ENCODE measurements around the gene ISY1.
"Not testable (repeated sequence)": the region's sequence is repeated elsewhere in the genome, so short reads cannot be mapped to it uniquely, and the experiment has no call there.

ISY1 gene

DNA sequence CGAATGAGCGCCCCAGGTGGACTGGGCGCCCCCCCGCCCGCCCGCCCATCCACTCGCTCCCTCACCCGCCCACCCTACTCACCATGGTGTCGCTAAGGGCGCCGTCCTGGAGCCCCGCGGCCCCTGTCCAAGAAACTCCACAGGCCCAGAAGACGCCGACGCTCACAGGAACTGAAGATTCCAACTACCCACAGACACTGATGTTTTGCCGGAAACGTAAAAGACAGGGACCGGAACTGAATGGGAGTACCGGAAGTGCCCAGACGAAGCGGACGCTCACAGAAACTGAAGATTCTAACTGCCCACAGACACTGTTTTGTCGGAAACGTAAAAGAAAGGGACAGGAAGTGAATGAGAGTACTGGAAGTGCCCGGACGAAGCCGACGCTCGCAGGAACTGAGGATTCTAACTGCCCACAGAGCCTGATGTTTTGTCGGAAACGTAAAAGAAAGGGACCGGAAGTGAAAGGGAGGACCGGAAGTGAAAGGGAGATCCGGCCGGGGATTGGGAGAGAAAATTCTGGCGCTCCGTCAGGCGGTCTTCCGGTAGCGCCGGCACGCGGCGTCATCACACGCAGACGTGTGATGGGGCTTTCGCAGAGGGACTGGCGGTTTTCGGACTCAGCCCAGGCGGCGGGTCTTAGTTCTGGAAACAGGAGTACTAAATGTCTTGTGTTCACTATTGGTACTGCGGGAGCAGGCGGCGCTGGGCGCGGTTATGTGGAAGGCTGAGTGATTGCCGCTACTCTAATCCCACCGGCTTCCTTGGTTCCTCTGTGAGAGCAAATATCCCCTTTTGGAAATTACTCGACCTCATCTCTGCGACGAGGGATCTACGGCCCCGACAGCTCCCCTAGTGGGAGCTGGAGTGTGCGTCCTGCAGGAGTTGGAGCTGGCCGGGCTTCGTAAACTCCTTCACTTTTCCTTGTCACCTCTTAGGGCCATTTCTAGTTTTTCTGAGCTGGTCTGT, at the start of gene ISY1:
TSS of gene ISY1 (minus strand) at position 173 of the 969 bp plus-strand sequence. CDS start at position 85, 88 bp downstream.
- no peak for TF ChIP-seq ZNF274 (IDR thresholded peaks at IDR 0.05; ENCODE audit: low read depth, low read length)

DNA sequence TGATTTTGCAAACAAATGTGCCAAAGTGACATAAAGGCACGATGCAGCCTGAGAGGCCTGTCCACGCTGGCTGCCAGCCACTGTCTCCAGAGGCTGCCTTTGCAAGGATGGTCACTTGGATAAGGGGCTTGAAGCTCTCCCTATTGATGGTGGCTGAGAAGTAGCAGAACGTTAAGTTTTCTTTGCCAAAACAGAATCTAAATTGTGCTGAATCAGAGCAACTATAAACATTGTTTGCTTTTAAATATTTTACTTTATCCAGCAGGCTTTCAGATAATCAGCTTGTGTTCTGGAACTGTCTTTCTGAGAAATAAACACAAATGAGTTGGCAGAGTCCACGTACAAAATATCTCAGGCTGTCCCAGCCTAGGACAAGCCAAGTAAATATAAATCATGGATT, 46.6 kb upstream of the ISY1 start:
- no peak overlapping the region for H3K4me3 ChIP-seq (ENCODE audit: low read length)
- TF ChIP-seq ZNF274 (IDR thresholded peaks at IDR 0.05; ENCODE audit: low read depth, low read length), result no peak

More for the DNA sequence above, at the start of gene ISY1:
- peak within 1 kb of the TSS; percentile 99 for H3K4me3 ChIP-seq (ENCODE audit: low read length)

DNA sequence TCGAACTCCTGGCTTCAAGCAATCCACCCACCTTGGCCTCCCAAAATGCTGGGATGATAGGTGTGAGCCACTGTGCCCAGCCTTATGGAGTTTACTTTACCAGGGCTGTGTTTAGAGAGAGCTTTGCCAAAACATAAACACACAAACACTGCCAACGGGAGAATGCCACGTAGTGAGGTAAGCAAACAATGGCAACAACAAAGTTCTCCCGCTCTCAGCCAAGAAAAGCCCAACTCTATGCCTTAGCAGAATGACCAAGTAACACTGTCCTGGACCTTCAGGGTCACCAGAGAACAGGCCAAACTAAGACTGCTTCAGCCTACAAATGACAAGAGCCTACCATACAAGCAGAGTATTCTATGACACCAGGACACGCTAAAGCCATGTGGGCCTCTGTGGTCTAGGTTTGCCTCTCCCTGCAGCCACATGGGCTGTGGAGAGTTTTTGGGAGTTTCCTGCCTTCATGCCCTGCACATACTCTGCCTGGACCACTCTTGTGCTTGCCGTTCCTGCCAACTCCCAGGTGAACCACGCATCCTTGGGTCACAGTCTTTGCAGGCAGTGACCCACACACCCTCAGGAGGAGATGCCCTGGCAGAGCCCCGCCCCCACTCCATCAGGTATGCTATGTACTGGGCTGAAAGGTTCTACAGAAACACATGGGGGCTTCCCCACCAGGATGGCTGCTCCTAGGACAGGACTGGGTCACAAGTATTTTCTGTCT, 44.4 kb upstream of the ISY1 start:
- H3K4me3 ChIP-seq (ENCODE audit: low read length), result no peak overlapping the region
- TF ChIP-seq ZNF274 (IDR thresholded peaks at IDR 0.05; ENCODE audit: low read depth, low read length), result no peak

DNA sequence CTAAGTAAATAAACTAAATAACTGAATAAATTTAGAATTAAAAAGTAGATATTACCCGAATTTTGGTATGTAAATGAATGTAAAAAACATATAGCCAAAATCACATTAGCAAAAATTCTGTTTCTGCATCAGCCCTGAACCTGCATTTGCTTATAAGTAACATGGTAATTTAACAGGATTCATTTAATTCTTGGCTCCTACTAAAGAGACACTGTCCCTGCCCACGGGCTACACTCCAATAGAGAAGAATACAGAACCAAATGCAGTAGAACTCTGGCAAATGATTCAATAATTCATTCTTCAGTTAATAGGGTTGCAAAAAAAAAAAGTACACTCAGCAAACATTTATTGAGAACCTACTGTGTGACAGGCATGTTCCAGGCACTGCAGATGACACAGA, 43.6 kb upstream of the ISY1 start:
- TF ChIP-seq ZNF274 (IDR thresholded peaks at IDR 0.05; ENCODE audit: low read depth, low read length), result no peak
- no peak overlapping the region for H3K4me3 ChIP-seq (ENCODE audit: low read length)

DNA sequence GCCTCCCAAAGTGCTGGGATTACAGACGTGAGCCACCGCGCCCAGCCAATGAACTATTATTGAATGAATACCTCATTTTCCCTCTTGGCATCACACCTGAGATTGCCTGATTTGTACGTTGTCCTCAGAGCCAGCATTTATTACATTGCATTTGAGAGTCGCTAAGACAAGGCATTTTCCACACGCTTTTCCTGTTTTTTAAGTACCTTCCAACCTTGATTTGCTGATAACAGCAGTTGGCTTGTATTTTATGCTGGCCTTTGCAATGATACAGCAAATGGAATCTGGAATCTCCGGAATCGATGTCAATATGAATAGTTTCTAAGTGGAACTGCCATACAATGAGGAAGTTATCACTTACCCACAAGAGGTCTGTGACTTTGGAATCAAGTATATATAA, 38.5 kb upstream of the ISY1 start:
- no peak for TF ChIP-seq ZNF274 (IDR thresholded peaks at IDR 0.05; ENCODE audit: low read depth, low read length)
- H3K4me3 ChIP-seq (ENCODE audit: low read length), result no peak overlapping the region

DNA sequence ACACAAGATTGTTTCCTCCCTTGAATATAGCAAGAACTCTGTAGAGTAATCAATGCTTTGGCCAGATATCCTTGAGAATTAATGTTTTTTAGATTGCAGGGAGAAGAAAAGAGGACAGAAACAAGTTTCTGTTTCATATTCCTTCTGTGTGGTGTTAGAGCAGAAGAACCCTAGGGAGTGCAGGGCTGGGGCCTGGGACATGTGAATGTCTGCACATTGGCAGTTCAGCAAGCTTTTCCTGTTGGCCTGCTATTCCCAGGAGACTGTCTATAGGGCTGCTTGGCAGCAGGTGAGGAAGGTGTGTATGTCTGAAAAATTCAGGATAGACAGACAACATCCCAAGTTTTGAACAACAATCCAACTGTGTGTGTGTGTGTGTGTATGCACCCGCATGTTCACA, 36.5 kb upstream of the ISY1 start:
- no peak overlapping the region for H3K4me3 ChIP-seq (ENCODE audit: low read length)
- no peak for TF ChIP-seq ZNF274 (IDR thresholded peaks at IDR 0.05; ENCODE audit: low read depth, low read length)

DNA sequence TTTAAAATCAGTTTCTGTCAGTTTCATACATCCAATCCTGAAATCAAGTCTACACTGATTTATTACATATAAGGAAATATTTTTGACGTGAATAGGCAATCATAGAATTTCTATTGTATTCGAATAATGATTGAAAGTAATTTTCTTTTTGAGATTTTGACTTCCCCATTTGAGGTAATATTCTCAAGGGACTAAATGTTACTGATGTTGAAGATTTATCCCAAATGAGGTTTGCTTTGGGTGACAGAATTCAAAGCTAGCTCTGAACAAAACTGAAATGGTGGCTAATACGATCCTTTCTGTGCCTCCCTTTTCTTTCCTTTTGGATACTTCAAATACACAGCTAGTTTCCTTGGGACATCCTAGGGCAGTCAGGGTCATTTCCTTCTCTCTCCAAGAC, 35.7 kb upstream of the ISY1 start:
- H3K4me3 ChIP-seq (ENCODE audit: low read length), result no peak overlapping the region
- no peak for TF ChIP-seq ZNF274 (IDR thresholded peaks at IDR 0.05; ENCODE audit: low read depth, low read length)

DNA sequence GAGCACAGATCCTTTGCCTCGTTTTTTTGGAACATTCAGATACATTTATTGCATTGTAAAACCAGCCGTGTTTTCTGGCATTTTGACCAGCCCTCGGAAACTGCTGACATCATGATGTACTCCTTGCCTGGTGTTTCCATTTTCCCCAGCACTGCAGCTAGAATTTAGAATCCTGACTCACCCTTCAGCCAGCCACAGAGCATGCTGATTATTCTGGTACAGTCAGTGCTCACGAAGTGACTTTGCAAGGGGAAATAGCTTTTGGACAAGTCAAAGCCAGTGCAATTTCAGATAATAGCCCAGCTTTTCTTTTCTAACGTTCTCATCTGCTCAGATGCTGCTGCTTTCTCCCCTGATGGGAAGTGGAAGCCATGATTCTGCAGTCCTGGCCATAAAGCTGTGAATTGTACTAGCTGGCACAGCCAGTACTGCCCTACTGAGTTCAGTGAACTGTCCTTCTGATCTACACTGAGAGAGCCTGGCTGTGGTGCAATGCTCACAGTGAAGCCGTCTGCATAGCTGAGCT, 34.9 kb upstream of the ISY1 start:
- no peak for TF ChIP-seq ZNF274 (IDR thresholded peaks at IDR 0.05; ENCODE audit: low read depth, low read length)
- no peak overlapping the region for H3K4me3 ChIP-seq (ENCODE audit: low read length)

DNA sequence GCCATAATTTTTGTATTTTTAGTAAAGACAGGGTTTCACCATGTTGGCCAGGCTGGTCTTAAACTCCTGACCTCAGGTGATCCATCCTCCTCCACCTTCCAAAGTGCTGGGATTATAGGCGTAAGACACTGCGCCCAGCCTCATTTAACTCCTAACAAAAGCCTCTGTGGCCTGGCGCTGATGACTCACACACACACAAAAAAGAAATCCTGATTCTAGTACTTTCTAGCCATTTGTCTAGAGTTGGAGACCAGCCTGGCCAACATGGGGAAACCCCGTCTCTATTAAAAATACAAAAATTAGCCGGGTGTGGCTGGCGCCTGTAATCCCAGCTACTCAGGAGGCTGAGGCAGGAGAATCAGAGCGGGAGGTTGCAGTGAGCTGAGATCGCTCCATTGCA, 28.9 kb upstream of the ISY1 start:
- not testable (repeated sequence) for H3K4me3 ChIP-seq (ENCODE audit: low read length)

DNA sequence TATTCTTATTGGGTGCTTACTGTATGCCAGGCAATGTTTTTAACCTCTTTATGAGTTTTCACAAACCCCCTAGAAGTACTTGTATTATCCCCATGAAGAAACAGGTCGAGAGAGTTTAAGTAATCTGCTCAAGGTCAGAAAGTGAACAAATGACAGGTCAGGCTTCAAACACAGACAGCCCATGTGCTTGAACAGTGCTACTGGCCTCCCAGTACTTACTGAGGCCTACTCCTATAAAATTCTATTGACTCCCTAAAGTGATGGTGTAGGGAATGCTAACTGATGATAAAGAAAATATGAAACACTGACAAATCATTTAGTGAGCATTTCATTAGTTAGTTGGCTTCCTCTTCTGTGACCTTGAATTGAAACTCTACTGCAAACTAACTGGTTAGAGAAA, 27.0 kb upstream of the ISY1 start:
- no peak overlapping the region for H3K4me3 ChIP-seq (ENCODE audit: low read length)
- no peak for TF ChIP-seq ZNF274 (IDR thresholded peaks at IDR 0.05; ENCODE audit: low read depth, low read length)

DNA sequence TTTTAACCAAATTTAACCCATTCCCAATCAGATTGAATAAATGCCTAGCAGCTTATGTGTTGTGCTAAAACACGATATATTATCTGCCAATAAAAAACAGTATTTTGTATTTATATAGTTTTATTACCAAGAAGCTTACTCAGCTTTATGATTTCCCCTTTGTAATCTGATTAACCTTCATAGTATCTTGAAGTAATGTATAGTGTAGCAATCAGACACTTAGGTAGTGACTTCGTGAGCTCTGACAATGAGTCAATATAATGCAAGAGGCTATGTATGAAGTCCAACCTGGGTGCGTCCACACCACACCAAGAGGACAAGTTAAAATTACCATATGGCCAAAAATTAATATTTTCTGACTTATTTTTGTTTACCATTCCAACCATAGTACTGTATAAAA, 24.9 kb upstream of the ISY1 start:
- no peak for TF ChIP-seq ZNF274 (IDR thresholded peaks at IDR 0.05; ENCODE audit: low read depth, low read length)
- no peak overlapping the region for H3K4me3 ChIP-seq (ENCODE audit: low read length)

DNA sequence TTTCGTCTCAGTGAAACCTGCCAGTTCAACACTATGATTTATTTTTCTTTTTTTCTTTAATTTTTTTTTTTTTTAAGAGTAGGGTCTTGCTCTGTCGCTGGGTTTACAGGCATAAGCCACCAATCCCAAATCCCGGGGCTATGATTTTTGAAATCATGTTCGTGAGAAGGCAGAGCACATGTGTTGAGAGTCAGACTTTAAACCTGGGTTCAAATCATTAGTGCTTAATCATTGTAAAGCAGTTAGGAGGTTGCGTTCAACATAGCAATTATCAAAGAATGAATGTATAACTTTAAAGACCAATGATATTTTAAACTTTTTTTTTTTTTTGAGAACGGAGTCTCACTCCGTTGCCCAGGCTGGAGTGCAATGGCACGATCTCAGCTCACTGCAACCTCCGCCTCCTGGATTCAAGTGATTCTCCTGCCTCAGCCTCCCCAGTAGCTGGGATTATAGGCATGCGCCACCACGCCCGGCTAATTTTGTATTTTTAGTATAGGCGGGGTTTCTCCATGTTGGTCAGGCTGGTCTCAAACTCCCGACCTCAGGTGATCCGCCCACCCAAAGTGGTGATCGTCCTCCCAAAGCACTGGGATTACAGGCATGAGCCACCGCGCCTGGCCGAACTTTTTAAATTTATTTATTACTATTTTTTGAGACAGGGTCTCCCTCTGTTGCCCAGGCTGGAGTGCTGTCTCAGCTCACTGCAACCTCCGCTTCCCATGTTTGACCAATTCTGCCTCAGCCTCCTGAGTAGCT, 24.1 kb upstream of the ISY1 start:
- H3K4me3 ChIP-seq (ENCODE audit: low read length), result peak overlapping the region; percentile 69

DNA sequence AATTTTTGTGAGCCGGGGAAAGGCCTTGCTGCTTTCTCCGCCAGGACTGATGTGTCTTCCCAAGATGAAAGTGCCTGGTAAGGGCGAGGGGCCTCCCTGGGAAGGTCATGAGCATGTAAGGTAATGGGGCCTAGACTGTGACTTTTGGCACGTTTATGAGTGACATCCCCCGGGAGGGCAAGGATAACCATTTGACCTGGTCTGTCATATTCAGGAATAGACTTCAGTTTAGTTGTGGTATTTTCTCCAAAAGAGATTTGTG, 23.5 kb upstream of the ISY1 start:
- H3K4me3 ChIP-seq (ENCODE audit: low read length), result peak overlapping the region; percentile 69
- TF ChIP-seq ZNF274 (IDR thresholded peaks at IDR 0.05; ENCODE audit: low read depth, low read length), result no peak

DNA sequence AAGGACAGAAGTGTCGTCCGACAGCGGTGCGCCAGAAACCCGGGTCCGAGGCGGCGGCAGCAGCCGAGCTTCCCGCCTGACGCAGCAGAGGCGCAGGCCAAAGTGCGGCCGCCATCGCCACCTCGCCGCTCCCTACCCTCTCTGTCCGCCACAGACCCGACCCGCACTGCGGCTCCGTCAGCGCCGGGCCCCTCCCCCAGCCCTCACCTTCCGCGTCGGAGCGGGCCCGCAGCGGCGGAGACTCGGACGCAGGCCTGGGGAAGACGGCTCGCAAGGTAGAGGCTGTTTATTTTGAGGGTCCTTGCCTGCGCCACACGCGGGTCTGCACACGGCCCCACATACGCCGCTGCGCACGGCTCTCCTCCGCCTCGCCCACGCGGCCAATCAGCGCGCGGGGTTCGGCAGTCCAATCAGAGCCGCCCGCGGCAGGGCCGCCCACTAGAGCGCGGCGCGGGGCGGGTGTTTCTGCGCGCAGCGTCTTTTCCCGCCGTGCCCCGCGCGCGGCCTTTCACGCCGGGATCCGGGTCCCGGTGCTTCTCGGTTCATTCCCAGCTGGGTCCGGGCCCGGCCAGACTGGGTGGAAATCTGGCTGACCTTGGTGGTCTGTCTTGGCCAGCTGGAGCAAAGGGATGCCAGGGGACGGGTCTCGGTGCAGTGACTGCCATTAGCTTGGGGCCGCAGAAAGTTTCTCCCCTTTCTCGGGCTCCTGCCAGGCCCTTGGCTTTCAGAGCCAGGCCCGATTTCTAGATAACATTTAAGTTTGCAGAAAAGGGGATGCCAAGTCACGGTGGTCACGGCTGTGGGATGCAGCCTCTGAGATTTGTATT, 22.9 kb upstream of the ISY1 start, which contains the start of gene CNBP:
TSS of gene CNBP (minus strand) at position 328 of the 827 bp plus-strand sequence. CDS start 12,139 bp downstream, outside the sequence.
- TF ChIP-seq ZNF274 (IDR thresholded peaks at IDR 0.05; ENCODE audit: low read depth, low read length), result no peak
- peak within 1 kb of the TSS; percentile 92 for H3K4me3 ChIP-seq (ENCODE audit: low read length)
